Activated CD8-positive, alpha-beta T cell treated with anti-CD3 and anti-CD28 coated beads, Interleukin-2, amount 10 ng/mL, durations not matched to agents 7 days and 5 days (primary cell): ENCODE measurements around the gene COL21A1. TPM values are rescaled to one million over a fixed set of nuclear protein-coding genes. Genes with fewer than 3 reads are reported as not detected.

Experiments used
- ATAC-seq: fragments of 150-1000 bp; cut with Tn5 transposase; one replicate; pipeline ENCODE4 v1.10.0; 2021; ENCODE audit warnings: moderate library complexity
- CTCF ChIA-PET: fragments of 350-600 bp; sonication (Branson Sonifier 250); formaldehyde crosslinking; loops from one replicate; lab custom pipeline; 2021; ENCODE audit warnings: antibody characterized with exemption; lab: Charles Lee
- POLR2A ChIA-PET: fragments of 350-600 bp; sonication (Branson Sonifier 250); formaldehyde crosslinking; loops from one replicate; lab custom pipeline; 2021; ENCODE audit warnings: antibody characterized with exemption; lab: Charles Lee
- DNase-seq: peaks from one replicate; pipeline ENCODE4 v3.0.0-alpha.2; 2020
- H3K27ac Mint-ChIP-seq: one replicate; pipeline ENCODE4 v1.8.0; 2021; ENCODE audit warnings: mild to moderate bottlenecking, mixed read lengths
- H3K27me3 Mint-ChIP-seq: one replicate; pipeline ENCODE4 v1.8.0; 2021; ENCODE audit warnings: low read depth, mixed read lengths
- H3K36me3 Mint-ChIP-seq: one replicate; pipeline ENCODE4 v1.8.0; 2021; ENCODE audit warnings: low read depth, mixed read lengths
- H3K4me1 Mint-ChIP-seq: one replicate; pipeline ENCODE4 v1.8.0; 2021; ENCODE audit warnings: low read depth, mixed read lengths
- H3K4me3 Mint-ChIP-seq: one replicate; pipeline ENCODE4 v1.8.0; 2021; ENCODE audit warnings: mild to moderate bottlenecking, mixed read lengths
- H3K9me3 Mint-ChIP-seq: one replicate; pipeline ENCODE4 v1.8.0; 2022; ENCODE audit warnings: mixed read lengths; ENCODE audit not compliant: insufficient read depth
- total RNA-seq, 2 experiments: library from RNA; stranded (reverse); gene quantifications; one replicate each; pipeline ENCODE4 v1.2.3, GENCODE V29; 2021

The COL21A1 gene
- total RNA-seq, 2 experiments from 2014 or later, result not detected

GRCh38 chr6:56243518-56244070 lies 3.8 kb downstream of the COL21A1 start:
- DNase-seq (no peak), ATAC-seq (no peak)
- Mint-ChIP-seq H3K36me3 (no peaks in the 10 kb centered on the region), H3K4me3 (no peak overlapping the region), H3K27ac (no peak overlapping the region), H3K4me1 (no peaks in the 10 kb centered on the region), H3K9me3 (no peaks in the 10 kb centered on the region), H3K27me3 (no peaks in the 10 kb centered on the region)
- ChIA-PET CTCF (no interaction called here), POLR2A (no interaction called here)

- H3K27ac Mint-ChIP-seq, result no peak overlapping the region
- ChIA-PET POLR2A (no interaction called here), CTCF (no interaction called here)
- H3K27me3 Mint-ChIP-seq, result no peaks in the 10 kb centered on the region
- DNase-seq (no peak), ATAC-seq (no peak)
- H3K4me3 Mint-ChIP-seq, result no peak overlapping the region
- H3K36me3 Mint-ChIP-seq, result no peaks in the 10 kb centered on the region
- H3K4me1 Mint-ChIP-seq, result no peaks in the 10 kb centered on the region
- H3K9me3 Mint-ChIP-seq, result no peaks in the 10 kb centered on the region
These were observed 5.0 kb downstream of the COL21A1 start for GRCh38 chr6:56242346-56242745.

GRCh38 chr6:56241124-56241802 lies 6.1 kb downstream of the COL21A1 start:
- Mint-ChIP-seq H3K9me3 (no peaks in the 10 kb centered on the region), H3K27me3 (no peaks in the 10 kb centered on the region), H3K4me1 (no peaks in the 10 kb centered on the region), H3K4me3 (no peak overlapping the region), H3K27ac (no peak overlapping the region), H3K36me3 (no peaks in the 10 kb centered on the region)
- DNase-seq, result no peak
- ATAC-seq, result no peak
- ChIA-PET POLR2A (no interaction called here), CTCF (no interaction called here)

- POLR2A ChIA-PET, result no interaction called here
- DNase-seq, result no peak
- no peaks in the 10 kb centered on the region for H3K36me3 Mint-ChIP-seq
These were observed 9.0 kb downstream of the COL21A1 start for GRCh38 chr6:56238352-56238751.

GRCh38 chr6:56235245-56235644 lies 12.1 kb downstream of the COL21A1 start:
- no peak overlapping the region for H3K4me3 Mint-ChIP-seq
- H3K27ac Mint-ChIP-seq, result no peak overlapping the region
- DNase-seq, result no peak
- ChIA-PET POLR2A (no interaction called here), CTCF (no interaction called here)
- peaks cover 5% of the 10 kb centered on the region for H3K9me3 Mint-ChIP-seq
- H3K27me3 Mint-ChIP-seq, result no peaks in the 10 kb centered on the region
- no peaks in the 10 kb centered on the region for H3K4me1 Mint-ChIP-seq
- no peaks in the 10 kb centered on the region for H3K36me3 Mint-ChIP-seq
- no peak for ATAC-seq

More at GRCh38 chr6:56238352-56238751, 9.0 kb downstream of the COL21A1 start:
- Mint-ChIP-seq H3K27ac (no peak overlapping the region), H3K4me3 (no peak overlapping the region), H3K4me1 (no peaks in the 10 kb centered on the region), H3K9me3 (peaks cover 4% of the 10 kb centered on the region), H3K27me3 (no peaks in the 10 kb centered on the region)
- CTCF ChIA-PET, result no interaction called here
- ATAC-seq, result no peak

- H3K4me1 Mint-ChIP-seq, result no peaks in the 10 kb centered on the region
- H3K36me3 Mint-ChIP-seq, result no peaks in the 10 kb centered on the region
- DNase-seq (no peak), ATAC-seq (no peak)
- POLR2A ChIA-PET, result no interaction called here
- H3K27ac Mint-ChIP-seq, result no peak overlapping the region
- CTCF ChIA-PET, result no interaction called here
- peaks cover 5% of the 10 kb centered on the region for H3K9me3 Mint-ChIP-seq
- no peak overlapping the region for H3K4me3 Mint-ChIP-seq
- H3K27me3 Mint-ChIP-seq, result no peaks in the 10 kb centered on the region
These were observed 14.9 kb downstream of the COL21A1 start for GRCh38 chr6:56232436-56232835.

- Mint-ChIP-seq H3K27me3 (no peaks in the 10 kb centered on the region), H3K36me3 (no peaks in the 10 kb centered on the region), H3K4me1 (no peaks in the 10 kb centered on the region), H3K4me3 (no peak overlapping the region), H3K27ac (no peak overlapping the region), H3K9me3 (peaks cover 5% of the 10 kb centered on the region)
- DNase-seq (no peak), ATAC-seq (no peak)
- POLR2A ChIA-PET, result no interaction called here
- CTCF ChIA-PET, result no interaction called here
These were observed 15.6 kb downstream of the COL21A1 start for GRCh38 chr6:56231827-56232226.

- ChIA-PET POLR2A (no interaction called here), CTCF (no interaction called here)
- Mint-ChIP-seq H3K4me1 (no peaks in the 10 kb centered on the region), H3K27me3 (no peaks in the 10 kb centered on the region), H3K9me3 (peaks cover 5% of the 10 kb centered on the region), H3K4me3 (no peak overlapping the region), H3K27ac (no peak overlapping the region), H3K36me3 (no peaks in the 10 kb centered on the region)
- DNase-seq (no peak), ATAC-seq (no peak)
These were observed 16.3 kb downstream of the COL21A1 start for GRCh38 chr6:56230976-56231566.

GRCh38 chr6:56227071-56227879 lies 20.1 kb downstream of the COL21A1 start:
- no peak overlapping the region for H3K4me3 Mint-ChIP-seq
- H3K9me3 Mint-ChIP-seq, result no peaks in the 10 kb centered on the region
- no peaks in the 10 kb centered on the region for H3K27me3 Mint-ChIP-seq
- H3K4me1 Mint-ChIP-seq, result no peaks in the 10 kb centered on the region
- no peak for DNase-seq
- CTCF ChIA-PET, result no interaction called here
- H3K27ac Mint-ChIP-seq, result no peak overlapping the region
- no peak for ATAC-seq
- H3K36me3 Mint-ChIP-seq, result no peaks in the 10 kb centered on the region
- POLR2A ChIA-PET, result no interaction called here

- ChIA-PET POLR2A (no interaction called here), CTCF (no interaction called here)
- no peak overlapping the region for H3K4me3 Mint-ChIP-seq
- no peak overlapping the region for H3K27ac Mint-ChIP-seq
- H3K27me3 Mint-ChIP-seq, result no peaks in the 10 kb centered on the region
- no peaks in the 10 kb centered on the region for H3K4me1 Mint-ChIP-seq
- no peaks in the 10 kb centered on the region for H3K9me3 Mint-ChIP-seq
- ATAC-seq (no peak), DNase-seq (no peak)
- H3K36me3 Mint-ChIP-seq, result no peaks in the 10 kb centered on the region
These were observed 23.4 kb downstream of the COL21A1 start for GRCh38 chr6:56223995-56224394.

GRCh38 chr6:56222499-56222898 lies 24.9 kb downstream of the COL21A1 start:
- Mint-ChIP-seq H3K9me3 (no peaks in the 10 kb centered on the region), H3K27ac (no peak overlapping the region), H3K4me3 (no peak overlapping the region), H3K27me3 (no peaks in the 10 kb centered on the region), H3K36me3 (no peaks in the 10 kb centered on the region), H3K4me1 (no peaks in the 10 kb centered on the region)
- POLR2A ChIA-PET, result no interaction called here
- DNase-seq (no peak), ATAC-seq (no peak)
- CTCF ChIA-PET, result no interaction called here

GRCh38 chr6:56220078-56220477 lies 27.3 kb downstream of the COL21A1 start:
- no peaks in the 10 kb centered on the region for H3K36me3 Mint-ChIP-seq
- no peaks in the 10 kb centered on the region for H3K27me3 Mint-ChIP-seq
- H3K27ac Mint-ChIP-seq, result no peak overlapping the region
- no peaks in the 10 kb centered on the region for H3K4me1 Mint-ChIP-seq
- ATAC-seq (no peak), DNase-seq (no peak)
- H3K4me3 Mint-ChIP-seq, result no peak overlapping the region
- ChIA-PET POLR2A (no interaction called here), CTCF (no interaction called here)
- no peaks in the 10 kb centered on the region for H3K9me3 Mint-ChIP-seq
